Embryonic facial prominence (tissue), 1 donor: ENCODE measurements around the gene NRSN2.
"Not testable (repeated sequence)": the region's sequence is repeated elsewhere in the genome, so short reads cannot be mapped to it uniquely, and the experiment has no call there.

Experiments used
- DNase-seq: peaks from one replicate; pipeline ENCODE4 v3.0.0-alpha.2; 2016; ENCODE audit errors: extremely low spot score

Gene NRSN2

DNA sequence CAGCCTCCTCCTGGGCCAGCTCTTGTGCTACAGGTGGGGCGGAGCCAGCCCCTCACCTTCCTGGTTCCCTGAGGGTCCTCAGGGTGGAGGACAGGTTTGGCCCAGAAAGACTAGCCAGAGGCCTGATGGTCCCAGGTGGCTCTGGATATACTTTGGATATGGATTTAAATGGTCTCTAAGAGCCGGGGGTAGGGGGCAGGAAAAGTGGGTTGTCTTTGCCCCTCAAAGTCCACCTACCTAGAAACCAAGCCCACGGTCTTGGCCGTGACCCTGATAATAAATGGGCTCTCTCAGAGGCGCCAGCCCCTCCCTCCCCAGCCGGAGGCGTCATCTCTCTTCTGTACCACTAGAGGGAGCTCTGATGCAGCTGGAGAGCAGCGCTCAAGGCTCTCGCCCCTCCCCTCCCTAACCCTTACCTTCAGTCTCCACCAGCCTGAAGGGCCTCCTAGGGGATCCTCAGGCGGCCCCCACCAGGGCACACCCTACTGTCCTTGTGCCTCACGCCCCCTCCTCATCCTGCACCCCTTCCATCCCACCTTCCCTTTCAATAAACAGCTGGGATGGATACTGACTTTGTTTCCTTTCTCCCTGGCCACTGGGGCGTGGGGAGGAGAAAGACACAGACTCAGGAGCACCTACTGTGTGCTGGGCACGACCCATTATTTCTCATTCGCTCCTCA, 7.5 kb downstream of the NRSN2 start:
- peak; percentile 70 for DNase-seq

DNA sequence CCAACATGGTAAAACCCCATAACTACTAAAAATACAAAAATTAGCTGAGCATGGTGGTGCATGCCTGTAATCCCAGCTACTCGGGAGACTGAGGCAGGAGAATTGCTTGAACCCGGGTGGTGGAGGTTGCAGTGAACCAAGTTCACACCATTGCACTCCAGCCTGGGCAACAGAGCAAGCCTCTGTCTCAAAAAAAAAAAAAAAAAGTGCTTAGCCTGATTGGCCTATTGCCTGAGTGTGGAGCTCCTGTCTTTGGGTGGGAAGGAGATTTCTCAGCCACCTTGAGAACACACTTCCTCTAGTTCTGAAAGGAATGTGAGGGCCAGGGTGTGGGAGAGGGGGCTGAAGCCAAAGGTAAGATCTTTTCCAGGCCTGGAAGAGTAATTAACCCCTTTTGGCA, 9.2 kb downstream of the NRSN2 start:
- DNase-seq = not testable (repeated sequence)

DNA sequence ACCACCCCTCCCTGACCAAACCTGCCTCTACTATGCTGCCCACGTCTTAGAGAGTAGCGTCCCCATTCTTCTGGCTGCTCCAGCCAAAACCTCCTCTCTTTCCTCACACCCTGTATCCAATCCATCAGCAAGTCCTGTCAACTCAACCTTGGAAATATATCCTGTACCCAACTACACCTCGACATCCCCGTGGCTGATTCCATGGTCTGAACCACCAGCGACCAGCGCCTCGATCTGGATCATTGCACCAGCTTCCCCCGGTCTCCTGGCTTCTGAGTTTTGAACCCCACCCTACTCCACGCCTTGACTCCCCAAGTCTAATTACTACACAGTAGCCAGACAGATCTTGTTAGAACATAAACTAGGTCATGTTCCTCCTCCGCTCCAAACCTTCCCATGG, 9.8 kb downstream of the NRSN2 start:
- DNase-seq = no peak

DNA sequence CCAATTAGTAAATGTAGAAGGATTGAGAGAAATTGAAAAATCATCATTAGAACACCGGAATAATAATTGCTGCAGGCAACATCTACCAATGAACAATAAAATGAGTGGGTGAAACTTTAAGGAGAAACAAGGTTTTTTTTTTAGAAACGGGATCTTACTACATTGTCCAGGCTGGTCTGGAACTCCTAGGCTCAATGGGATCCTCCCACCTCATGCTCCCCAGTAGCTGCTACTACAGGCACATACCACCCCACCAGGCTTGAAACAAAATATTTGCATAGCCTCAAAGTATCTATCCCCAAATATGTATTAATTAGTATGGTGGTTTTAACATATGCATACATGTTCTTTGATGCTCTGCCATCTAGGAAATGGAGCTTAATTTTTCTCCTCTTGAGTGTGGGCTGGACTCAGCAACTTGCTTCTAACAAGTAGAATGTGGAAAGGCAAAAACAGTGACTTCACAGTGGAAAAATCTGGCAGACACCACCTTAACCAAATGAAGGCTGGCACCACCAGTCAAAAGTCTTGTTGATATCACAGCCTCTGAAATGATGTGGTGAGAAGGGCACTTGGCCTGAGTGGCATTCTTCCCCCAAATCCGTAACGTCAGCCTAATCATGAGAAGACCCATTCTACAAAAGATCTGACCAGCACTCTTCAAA, 12.1 kb downstream of the NRSN2 start:
- DNase-seq = no peak

DNA sequence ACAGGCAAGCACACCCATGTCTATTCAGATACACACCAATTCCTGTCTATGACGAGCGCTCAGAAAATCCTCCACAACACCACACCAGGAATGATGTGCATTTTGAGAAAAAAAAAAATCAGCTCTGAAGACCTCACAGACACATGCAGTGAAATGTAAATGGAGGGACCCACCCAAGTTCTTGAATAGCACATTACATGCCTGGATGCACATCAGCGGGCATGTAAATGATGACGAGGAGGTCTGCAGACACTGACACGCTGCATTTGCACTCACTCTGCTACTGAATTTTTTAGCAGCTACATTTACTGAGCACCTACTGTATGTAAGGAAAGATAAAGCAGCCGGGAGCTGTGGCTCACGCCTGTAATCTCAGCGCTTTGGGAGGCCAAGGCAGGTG, 14.7 kb downstream of the NRSN2 start:
- DNase-seq = no peak

DNA sequence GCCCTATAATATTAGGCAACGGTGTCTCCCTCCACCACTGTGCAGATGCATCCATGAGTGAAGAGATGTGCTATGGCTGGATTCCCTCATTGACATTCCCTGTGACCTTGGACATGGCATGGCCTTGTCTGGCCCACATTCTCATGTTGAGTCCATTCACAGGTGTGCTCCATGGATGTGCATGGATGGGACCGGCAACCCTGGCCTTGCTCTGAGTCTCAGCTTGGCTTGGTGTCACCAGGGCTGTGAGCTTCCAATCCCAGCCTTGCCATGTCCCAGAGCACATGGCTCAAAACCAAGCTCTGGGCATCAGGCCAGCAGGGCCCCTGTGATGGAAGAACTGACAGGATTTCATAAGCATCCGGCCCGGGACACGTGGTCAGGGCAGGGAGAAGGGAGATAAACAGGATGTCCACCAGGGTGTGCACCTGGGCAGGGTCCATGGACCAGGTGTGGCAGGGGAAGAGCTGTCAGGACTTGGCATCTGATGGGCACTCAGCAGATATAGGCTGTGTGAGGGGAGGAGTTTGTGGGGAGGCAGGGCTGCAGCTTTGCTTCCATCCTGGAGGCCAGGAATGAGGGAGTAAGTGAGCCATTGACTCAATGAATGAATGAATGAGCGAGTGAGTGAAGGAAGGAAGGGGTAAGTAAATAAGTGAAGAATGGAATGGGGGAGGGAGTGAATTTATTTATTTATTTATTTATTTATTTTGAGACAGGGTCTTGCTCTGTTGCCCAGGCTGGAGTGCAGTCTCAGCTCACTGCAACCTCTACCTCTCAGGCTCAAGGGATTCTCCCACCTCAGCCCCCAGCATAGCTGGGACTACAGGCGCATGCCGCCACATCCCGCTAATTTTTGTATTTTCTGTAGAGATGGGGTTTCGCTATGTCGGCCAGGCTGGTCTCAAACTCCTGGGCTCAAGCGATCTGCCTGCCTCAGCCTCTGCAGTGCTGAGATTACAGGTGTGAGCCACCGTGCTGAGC, 15.7 kb downstream of the NRSN2 start:
- no peak for DNase-seq

DNA sequence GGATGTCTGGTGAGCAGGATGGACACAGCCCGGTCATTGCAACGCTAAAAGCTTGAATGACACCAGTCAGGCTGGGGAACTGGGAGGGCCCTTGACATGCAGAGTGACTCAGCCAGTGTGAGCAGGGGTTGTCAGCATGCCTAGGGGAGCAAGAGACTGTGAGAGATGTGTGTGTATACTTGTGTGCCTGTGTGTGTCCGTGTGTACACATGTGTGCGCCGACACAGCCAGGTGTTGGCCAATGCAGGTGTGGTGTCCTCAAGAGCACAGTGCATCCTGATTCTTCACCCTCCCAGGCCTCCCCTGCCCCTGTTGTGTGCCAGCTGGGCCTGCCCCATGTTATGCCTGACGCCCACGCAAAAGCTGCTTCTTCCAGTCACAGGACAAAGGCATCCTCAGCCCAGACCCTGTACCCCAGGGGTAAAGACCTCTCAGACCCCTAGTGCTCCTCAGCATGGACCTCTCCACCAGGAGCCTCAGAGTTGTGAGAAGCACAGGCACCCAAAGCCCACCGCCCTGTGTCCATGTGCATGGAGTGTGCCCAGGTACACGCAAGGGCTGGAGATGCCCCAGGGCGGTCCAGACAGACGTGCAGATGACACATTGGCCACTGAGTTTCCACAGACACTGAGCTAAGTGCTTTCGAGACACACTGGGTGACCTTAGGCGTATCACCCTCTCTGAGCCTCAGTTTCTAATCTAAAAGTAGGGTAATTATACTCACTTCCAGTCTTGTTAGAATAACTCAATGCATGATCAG, 16.6 kb downstream of the NRSN2 start:
- no peak for DNase-seq

DNA sequence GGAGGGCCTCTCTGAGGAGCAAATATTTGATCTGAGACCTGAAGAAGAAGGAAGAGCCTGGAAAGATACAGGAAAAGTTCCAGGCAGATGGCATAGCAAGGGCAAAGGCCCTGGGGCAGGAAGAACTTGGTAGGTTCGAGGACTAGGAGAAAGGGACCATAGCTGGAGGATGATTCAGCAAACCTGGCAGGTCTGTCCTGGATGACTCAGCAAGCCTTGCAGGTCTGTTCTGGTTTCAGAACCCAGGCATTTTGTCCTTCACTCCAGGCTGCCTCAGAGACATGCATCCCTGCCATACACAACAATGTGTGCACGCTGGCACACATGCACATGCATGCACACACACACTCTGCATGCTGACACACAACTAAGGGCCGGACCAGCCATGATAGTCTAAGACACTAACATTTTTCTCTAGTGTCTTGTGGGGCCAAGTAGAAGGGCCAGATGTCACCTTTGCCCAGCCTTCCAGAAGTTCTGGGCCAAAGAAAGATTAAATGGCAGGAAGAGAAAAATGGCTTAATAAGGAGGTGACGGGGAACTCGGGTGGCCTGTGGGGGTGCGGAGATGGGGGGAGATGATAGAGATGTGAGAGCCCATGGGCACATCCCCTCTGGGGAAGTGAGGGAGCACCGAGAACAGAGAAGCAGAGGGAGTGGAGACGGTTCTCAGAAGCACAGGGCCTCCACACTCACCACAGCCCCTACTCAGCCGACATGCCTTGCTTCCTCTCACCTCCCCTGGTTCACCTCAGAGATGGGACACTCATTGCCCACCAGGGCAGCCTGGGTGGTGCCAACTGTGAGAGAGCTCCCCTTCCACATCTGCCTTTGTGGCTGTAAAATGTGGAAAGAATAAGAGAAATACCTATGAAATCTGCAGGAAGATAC, 18.2 kb downstream of the NRSN2 start:
- DNase-seq = no peak

DNA sequence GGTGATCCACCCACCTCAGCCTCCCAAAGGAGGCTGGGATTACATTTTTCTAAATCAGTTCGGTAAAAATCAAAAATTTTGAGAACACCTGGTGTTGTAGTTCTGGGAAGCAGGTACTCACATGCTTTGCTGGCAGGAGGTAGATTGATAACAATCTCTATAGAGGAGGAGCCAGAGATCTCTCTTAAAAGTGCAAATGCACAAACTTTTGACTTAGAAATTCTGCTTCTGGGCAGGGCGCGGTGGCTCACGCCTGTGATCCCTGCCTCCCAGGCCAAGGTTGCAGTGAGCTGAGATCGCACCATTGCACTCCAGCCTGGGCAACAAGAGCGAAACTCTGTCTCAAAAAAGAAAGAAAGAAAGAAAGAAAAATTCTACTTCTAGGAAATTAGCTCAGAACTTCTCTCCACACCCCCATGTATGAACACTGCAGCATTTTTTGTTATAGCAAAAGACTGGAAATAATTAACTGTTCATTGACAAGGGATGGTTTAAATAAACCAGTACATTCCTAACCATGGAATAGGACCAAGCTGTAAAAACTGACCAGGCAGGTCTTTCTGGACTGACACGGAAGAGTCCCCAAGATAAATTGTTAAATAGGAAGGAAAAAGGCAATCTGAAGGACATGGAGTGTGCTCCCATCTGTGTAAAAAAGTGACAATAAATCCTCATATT, 19.3 kb downstream of the NRSN2 start:
- no peak for DNase-seq

DNA sequence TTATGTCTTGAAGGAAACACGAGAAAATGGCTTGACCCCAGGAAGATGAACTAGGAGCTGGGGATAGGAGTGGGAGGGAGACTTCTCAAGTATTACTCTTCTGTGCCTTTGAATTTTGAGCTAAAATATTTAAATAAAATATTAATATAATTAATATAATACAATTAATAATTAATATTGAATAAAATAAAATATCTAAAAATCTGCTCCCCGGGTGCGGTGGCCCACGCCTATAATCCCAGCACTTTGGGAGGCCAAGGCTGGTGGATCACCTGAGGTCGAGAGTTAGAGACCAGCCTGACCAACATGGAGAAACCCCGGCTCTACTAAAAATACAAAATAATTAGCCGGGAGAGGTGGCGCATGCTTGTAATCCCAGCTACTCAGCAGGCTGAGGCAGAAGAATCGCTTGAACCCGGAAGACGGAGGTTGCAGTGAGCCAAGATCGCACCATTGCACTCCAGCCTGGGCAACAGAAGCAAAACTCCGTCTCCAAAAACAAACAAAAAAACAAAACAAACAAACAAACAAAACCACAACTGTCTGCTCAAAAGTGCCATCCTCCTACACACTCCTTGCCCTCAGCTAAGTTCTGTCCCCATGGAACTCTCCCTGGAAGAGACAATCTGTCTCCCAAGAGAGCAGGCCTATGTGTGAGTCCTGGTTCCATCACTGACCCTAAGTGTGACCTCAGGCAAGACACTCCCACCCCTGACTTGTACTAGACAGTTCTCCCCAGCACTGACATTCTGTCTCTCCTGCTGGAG, 20.0 kb downstream of the NRSN2 start:
- no peak for DNase-seq

DNA sequence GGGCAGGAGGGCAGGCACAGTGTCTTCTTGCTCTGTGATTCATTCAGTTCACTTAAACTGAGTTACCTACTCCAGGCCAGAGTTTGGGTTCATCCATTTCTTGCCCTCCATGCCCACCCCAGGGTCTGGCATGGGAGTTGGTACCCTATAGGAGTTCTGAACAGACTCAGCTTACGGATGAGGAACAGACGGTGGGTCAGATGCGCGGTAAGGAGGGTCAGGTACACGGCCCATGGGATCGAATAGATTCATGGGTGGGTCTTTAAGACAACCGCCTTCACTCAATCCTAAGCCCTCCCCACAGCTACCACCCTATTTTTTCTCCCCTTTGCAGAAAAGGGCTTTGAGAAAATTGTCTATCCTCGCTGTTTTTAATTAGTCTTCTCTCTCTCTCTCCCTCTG, 20.6 kb downstream of the NRSN2 start:
- no peak for DNase-seq

DNA sequence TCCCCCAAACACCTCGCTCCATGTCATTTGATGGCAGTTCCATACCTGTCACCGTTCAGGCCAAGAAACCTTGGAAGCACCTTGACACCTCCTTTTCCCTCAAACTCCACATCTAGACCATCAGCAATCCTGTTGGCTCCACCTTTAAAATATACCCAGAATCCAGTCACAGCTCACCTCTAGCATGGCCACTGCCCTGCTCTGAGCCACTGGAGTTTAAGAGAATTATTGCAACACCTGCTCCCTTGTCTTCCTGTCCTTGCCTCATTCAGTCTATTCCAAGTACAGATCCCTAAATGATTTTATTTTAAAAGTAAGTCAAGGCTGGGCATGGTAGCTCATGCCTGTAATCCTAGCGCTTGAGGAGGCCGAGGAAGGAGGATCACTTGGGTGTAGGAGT, 22.0 kb downstream of the NRSN2 start:
- DNase-seq = no peak

DNA sequence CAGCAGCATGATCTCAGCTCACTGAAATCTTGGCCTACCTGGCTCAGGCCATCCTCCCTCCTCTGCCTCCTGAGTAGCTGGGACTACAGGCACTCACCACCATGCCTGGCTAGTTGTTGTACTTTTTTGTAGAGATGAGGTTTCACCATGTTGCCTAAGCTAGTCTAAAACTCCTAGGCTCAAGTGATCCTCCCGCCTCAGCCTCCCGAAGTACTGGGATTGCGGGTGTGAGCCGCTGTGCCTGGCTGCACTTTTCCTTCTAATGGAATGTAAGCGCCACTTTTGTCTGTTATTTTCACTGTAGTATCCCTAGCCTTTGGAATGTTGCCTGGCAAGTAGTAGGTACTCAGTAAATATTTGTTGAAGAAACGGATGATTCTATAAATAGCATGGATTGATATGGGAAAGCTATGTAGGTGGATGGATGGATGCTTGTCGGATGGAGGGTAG, 23.3 kb downstream of the NRSN2 start:
- DNase-seq = no peak

DNA sequence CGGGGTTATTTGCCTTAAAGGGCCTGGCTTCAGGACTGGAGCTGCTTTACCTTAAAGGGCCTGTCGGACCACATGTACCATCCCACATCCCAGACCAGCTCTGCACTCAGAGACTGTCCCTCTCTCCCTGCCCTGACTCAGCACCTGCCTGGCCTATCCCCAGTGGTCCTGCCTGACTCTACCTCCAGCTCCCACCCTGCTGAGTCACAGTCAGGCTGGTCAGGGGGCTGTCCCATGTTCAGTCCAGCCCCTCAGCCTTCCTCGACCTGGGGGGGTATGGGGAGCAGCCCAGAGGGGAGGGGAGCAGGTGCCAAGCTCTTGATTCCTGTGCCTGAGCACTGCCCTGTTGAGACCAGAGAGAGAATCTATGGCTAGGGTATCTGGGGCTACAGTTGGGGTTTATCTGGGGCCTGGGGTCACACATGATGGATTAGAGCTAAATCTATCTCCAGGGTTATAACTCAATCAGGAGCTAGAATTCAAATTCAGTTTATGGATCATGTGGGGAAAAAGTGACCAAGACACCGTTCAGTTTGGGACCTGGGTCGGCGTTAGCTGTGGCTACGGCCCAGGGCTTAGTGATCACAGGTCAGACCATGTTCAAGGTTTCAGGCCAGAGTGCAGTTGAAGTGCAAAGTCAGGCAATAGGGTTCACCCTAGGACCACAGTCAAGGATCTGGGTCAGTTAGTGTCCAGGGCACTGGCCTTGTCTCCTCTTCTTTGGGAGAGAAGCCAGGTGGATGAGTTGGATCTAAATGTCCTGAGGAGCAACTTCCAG, 24.3 kb downstream of the NRSN2 start:
- no peak for DNase-seq

DNA sequence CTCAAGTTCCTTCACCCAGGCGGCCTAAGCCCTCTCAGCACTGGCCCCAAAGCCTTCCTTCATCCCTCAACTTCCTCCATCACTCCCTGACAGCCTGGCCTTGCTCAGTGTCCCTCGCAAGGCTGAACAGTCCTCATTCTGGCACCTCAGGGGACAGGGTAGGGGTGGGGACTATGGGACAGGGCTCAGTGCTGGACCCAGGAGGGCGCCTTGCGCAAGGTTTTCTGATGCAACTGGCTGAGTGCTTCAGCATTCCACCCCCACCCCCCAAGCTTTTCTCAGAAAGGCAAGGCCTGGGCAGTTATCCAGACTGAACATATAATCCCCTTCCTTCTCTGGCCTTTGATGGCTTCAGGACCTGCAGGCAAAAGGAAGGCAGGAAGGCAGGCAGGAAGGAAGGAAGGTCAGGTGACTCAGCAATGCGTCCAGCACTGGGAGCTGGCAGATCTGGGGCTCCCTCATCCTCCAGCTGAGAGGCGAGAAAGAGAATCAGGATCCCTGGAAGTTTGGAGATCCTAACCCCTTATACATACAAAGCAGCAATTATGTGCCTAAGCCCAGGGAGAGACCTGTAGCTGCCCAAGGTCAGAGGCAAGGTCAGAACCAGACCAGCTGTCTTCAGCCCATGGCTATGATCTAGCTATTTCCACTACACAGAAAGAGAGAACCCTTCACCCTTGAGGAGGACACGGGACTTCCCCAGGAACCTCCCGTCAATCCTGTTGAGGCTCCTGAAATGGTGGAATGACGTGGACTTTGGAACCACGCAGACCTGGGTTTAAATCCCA, 25.0 kb downstream of the NRSN2 start:
- DNase-seq = no peak

DNA sequence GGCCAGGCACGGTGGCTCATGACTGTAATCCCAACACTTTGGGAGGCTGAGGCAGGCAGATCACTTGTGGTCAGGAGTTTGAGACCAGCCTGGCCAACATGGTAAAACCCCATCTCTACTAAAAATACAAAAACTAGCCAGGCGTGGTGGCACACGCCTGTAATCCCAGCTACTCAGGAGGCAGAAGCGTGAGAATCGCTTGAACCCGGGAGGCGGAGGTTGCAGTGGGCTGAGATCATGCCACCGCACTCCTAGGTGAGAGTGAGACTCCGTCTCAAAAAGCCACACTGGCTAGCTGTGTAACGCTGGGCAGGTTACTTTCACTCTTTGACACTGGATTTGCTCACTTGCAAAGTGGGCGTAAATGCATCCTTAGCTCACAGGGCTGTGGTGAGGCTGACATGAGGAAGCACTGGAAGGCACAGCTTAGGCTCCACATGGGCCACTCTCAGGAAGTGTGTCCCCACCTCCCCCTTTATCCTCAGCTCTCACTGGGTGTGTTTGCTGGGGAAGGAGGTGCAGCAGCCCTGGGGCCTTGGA, 25.7 kb downstream of the NRSN2 start:
- DNase-seq = not testable (repeated sequence)

DNA sequence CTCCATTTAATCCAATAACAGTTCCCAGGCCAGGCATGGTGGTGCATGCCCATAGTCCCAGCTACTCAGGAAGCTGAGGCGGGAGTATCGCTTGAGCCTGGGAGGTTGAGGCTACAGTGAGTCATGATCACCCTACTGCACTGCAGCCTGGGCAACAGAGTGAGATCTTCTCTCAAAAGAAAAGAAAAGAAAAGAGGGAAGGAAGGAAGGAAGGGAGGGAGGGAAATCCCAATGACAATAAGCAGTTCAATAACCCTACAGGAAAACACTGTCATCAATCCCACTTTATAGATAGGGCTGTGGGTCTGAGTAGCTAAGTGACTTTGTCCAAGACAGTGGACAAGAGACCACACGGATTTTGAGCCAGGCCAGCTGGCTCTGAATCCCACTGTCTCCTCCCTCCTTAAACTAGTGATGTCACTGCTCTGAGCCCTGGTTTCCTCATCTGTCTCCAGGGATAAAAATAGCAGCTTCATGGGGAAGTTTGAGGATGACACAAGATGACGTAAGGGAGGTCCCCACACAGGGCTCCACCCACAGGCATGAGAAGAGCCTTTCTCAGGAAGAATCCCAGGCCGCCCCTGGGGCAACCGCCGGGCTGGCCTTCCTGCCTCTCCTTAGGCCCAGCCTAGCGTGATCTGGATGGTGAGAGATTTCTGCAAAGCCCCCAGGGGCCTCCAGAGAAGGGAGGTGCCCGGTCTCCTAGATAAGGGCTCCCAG, 26.4 kb downstream of the NRSN2 start:
- no peak for DNase-seq
